GM12801 (cell line): ENCODE measurements around the gene CPOX.

Source experiments
- TF ChIP-seq, protein P1 (sequence below): IDR thresholded peaks from one replicate; pipeline ENCODE4 v1.5.1; 2011; ENCODE audit warnings: control low read depth; ENCODE audit not compliant: insufficient read length; ENCODE audit errors: extremely low read depth

CPOX gene

DNA sequence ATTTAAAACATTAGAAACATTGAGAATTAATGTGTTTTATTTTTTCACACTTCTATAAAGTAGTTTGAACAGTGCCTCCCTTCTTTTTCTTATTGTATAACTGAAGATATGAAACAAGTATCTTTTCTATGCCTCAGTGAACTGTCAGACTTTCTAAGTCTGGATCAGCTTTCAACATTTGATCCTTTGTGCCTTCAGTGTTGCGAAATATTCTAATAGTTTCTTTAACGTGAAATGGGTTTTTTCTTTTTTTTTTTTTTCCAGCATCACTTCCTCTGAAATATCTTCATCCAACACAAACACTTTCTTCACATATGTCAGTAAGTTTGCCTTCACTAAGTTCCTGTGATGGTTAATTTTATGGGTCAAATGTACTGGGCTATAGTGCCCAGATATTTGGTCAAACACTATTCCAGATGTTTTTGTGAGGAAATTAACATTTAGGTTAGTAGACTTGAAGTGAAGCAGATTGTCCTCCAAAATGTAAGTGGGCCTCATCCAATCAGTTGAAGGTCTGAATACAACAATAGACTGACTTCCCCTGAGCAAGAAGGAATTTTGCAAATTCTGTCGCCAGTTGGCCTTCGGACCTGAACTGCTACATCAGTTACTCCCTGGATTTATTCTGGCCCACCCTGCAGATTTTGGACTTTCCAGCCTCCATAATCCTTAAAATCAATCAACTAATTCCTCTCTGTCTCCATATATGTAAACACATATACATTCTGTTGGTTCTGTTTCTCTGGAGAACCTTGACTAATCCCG is 6.4 kb upstream of the CPOX start:
- TF ChIP-seq, protein P1, sequence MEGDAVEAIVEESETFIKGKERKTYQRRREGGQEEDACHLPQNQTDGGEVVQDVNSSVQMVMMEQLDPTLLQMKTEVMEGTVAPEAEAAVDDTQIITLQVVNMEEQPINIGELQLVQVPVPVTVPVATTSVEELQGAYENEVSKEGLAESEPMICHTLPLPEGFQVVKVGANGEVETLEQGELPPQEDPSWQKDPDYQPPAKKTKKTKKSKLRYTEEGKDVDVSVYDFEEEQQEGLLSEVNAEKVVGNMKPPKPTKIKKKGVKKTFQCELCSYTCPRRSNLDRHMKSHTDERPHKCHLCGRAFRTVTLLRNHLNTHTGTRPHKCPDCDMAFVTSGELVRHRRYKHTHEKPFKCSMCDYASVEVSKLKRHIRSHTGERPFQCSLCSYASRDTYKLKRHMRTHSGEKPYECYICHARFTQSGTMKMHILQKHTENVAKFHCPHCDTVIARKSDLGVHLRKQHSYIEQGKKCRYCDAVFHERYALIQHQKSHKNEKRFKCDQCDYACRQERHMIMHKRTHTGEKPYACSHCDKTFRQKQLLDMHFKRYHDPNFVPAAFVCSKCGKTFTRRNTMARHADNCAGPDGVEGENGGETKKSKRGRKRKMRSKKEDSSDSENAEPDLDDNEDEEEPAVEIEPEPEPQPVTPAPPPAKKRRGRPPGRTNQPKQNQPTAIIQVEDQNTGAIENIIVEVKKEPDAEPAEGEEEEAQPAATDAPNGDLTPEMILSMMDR, result no peak

- TF ChIP-seq, protein P1, result no peak
Observed at GRCh38 chr3:98598492-98598891, 5.1 kb upstream of the CPOX start.

DNA sequence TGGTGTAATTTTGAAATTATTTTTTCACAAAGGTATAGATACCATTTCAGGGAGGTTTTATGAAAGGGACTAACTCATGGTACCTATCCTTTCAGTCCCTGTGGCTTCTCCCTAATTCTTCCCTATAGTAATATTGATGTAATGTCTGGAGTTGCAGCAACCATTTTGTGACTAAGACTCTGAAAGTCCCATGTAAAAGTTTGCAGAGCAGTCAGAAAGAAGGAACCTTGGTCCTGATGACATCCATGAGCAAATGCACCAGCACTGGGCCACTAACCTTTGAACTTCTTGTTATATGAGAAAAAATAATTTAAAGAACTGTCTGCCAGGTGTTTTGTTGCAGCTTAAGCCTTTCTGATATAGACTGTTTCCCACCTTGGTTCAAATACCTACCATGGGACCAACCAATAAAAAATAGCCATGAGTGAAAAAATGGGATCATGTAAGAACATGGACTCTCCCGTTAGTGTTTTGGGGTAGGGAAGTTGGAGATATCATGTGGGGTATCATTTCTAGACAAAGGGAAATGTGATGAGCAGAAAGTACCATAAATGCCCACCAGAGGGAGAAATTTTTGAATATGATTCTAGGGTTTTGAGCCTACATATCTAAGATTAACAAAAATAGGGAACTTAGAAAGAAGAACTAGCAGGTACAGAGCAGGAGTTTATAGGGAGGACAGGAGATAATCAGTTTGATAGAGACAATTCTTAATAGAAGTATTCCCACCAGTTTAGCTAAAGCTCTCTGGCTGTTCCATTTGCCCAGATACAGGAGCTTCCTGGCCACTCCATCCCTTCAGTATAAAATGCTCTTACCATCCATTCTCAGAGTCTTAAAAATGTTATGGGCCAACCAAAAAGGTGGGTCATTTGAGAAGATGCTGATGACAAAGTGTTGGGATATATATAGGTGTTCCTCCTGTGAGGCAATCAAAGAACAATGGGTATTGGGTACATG is 3.4 kb upstream of the CPOX start:
- TF ChIP-seq, protein P1, result no peak

DNA sequence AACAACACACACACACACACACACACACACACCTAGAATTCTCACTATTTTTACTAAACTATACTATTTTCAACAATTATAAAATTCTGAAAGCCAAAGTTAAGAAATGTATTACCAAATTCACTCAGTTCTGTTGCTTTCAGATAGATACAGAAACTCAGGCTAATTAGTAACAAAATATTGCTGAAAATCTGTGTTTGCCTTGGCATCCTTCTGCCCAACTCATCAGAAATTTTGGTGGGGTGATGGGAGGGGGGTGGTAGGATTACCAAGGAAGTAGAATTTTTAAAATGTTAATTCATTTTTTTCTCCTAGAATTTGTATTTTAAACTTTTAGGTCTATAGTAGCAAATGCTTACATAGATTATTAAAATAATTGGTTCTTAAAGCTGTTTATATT is 2.7 kb upstream of the CPOX start:
- TF ChIP-seq, protein P1, result no peak

- TF ChIP-seq, protein P1, result no peak
Observed at GRCh38 chr3:98594628-98595324, 1.4 kb upstream of the CPOX start.

- TF ChIP-seq, protein P1, result no peak
Observed at GRCh38 chr3:98592345-98592935, 971 bp downstream of the CPOX start.
